NCI-H69 (cell line): ENCODE measurements around the gene LRP1B.
"Not testable (repeated sequence)": the region's sequence is repeated elsewhere in the genome, so short reads cannot be mapped to it uniquely, and the experiment has no call there.

Experiments used
- DNase-seq: peaks from one replicate; lab custom pipeline; 2025; lab: John Stamatoyannopoulos, UW

LRP1B gene

DNA sequence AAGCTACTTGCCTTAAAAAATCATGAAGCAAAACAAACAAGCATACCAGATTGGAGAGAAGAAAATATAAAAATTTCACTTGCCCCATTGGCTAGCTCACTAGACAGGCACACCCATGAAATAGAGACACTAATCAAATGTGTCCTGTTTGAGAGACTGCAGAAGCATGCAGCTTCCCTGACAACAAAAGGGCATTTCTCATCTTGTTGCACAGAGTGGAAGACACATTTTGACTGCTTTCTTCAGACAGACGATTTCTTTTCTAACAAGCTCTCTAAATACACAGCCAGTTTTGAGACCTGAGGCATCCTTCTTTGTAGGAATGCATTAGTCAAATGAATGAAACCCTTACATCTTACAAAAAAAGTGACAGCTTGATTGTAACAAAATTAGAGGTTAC is 1792.0 kb downstream of the LRP1B start:
- peak; percentile 62 for DNase-seq

DNA sequence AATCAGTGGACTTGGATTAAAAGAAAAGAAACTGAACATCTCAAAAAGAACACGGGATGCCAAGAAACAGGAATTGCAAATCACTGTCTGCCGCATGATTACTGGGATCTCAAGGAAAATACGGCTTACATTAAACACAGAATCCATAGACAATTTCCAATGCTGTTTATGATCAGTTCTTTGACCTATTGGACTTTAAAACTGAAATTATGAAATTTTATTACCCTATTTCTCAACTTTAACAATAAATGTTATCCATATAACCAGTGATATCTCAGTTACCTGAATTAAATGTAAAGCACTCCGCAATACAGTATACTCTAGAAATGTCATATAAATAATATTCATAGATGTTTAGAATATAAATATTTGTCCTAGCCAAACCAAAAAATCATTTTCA is 1793.8 kb downstream of the LRP1B start:
- no peak for DNase-seq

DNA sequence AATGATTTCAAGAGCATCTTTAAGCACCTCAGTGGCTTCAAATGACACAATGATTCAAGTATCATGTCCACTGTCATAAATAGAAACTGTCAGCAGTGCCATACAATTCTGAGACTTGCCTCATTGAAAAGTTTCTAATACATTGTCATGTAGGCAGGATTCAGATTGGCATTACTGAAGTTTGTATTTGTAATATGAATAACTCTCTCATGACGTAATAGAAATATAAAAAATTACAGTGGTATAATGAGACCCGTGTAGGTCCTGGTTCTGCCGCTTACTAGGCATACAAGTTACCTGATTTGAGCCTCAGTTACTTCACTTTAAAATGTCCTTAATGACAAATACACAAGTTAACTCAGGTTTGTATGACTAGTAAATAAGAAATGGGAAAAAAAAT is 1814.5 kb downstream of the LRP1B start:
- DNase-seq = no peak

DNA sequence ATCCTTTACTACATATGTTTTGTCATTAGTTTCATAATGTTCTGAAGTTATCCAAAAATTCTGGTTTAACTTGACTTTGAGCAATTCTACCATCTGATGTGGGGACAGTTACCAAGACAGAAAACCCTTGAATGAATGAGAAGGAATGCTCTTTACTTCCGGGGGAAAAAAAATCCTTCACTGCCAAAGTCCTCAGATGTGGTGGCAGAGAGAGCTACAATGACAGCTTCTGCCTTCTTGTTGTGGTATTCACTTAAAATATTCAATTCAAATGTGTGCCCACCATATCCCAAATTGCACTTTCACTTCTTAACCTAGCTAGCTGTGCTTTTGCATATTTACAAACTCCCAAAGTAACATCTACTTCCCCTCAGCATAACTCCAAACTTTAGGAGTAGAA is 1818.9 kb downstream of the LRP1B start:
- DNase-seq = no peak

DNA sequence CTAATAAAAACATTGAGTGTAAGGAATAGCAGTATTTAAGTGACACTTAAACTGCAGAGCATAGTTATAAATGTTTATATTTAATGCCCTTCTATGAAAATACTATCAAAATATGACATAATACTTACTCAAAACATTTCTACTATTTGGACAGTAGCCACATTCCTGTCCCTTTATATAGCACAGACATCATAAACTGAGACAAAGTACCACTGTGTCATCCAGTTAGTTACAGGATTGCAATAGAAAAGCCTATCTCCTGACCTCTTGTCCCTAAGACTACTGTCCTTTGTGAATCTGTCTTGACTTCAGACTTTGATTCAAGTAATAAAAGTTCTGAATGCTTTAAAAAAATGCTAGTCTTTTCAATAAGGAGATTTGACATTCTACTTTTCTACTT is 1822.1 kb downstream of the LRP1B start:
- no peak for DNase-seq

DNA sequence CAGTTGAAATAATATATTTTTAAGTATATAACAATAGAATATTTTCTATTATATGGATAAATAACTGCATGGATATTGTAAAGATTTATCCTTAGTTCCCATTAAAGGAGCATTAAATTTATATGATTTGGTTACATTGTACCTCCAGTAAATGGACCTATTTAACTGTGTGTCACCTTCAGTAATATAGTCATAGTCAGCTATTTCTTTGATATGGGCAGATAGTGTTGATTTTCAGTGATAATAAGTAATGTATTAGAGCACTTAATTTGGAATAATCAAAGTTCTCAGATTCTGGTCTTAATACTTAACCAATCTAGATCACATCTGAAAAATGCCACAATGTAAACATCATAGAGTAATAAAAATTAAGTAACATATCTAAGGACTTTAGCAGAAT is 1823.3 kb downstream of the LRP1B start:
- DNase-seq = no peak

DNA sequence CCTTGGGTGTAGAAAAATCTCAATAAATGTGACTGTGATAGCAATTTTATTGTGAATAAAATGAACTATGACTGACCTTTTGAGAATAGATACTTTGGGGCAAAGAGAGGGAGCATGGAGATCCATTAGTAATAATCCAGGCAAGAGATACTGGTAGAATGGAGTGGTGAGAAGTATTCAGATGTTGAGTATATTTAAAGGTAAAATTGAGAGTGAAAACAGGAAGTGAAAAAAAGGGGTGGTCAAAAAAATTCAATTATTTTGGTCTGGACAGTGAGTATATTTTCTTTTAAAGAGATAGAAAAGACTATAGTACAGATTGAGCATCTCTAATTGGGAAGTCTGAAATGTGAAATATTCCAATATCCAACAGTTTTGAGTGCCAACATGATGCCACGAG is 1835.0 kb downstream of the LRP1B start:
- no peak for DNase-seq

DNA sequence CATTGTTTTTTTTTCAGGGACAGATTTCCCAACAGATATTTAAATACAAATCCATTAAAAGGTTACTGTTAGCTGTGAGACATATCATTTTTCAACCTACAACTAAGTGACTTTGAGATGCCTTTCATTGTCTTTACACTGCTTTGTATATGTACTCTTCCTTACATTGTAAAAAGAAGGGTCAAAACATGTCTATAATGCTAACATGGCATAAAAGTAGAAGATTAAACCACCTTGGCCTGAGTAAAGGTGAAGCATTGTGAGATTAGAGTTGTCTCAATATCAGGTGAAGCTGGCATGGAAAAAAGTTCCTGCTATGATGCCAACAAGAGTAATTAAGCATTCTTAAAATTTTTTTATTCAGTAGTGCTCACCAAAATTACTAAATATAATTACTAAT is 1842.1 kb downstream of the LRP1B start:
- peak; percentile 20 for DNase-seq

DNA sequence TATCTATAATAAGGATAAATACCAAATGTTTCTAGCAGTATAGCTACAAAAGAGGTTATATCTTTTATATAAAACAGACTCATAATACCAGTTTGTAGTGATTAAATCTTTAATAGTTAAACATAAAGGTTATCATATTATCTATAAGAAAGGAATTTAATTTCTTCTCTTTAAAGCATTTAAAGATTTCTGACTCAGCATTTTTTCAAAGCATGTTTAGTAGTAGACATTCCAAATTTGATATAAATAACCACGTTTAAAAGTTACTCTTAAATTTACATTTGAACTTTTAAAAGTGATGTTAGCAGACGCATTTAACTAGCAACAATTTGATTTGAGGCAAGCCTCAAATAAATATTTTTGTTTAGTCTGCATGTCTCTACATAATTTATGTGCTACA is 1842.6 kb downstream of the LRP1B start:
- no peak for DNase-seq

DNA sequence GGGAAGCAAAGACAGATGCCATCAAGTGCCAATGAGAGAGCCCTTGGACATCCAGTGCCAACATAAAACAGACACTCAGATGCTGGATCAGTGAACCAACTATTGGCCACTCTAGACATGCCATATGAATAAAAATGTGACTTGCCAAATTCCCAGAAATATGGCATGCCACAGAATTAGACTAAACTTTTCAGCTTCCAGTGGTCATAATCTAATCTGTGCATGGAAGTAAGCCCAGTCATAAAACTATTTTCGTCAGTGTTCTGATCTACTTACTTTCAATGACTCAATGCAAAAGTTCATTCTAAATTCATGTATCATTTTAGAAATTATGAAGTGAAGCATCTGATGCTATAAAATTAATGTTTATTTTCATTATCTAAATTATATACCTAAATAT is 1844.4 kb downstream of the LRP1B start:
- DNase-seq = no peak

DNA sequence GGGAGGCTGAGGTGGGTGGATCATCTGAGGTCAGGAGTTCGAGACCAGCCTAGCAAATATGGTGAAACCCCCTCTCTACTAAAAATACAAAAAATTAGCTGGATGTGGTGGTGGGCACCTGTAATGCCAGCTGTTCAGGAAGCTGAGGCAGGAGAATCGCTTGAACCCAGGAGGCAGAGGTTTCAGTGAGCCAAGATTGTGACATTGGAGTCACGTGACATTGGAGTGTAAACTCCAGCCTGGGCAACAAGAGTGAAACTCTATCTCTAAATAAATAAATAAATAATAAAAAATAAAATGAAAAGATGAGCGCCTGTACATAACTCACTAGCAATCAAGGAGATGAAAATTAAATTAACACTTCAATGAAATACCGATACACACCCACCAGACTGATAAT is 1853.5 kb downstream of the LRP1B start:
- not testable (repeated sequence) for DNase-seq

DNA sequence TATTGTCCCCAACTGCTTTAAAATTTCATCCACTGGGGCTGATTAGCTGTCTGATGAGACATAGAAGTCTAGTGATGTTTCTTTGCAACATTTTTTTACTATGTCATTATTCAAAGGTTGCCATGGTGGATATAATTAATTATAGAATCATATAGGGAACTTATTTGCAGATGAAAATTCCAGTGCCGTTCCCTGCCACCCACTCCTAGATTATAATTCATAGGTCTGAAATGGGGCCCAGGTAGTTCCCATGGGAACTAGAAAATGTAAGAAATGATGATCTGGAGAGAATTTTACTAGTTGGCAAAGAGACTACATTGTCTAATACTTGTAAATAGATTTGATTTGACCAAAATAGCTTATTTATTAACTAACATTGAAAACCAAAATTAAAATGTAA is 1854.2 kb downstream of the LRP1B start:
- no peak for DNase-seq

DNA sequence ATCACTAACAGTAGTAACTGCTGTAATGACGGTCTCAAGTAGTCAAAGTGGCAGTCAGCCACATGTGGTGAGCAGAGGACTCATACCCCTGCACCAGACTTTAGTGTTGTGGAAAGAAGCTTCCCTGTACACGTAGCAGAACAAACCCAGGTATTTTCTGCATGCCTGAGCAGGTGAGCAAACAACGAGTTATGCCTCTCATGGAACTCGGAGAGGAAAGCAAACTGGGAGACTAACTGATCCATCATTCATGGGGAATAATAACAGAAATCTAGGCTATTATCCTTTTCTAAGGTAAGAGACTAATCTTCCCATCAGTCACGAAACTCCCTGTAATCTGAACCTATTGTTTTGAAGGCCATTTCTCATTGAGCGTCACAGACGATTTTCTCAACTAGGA is 1855.4 kb downstream of the LRP1B start:
- DNase-seq = peak; percentile 17

DNA sequence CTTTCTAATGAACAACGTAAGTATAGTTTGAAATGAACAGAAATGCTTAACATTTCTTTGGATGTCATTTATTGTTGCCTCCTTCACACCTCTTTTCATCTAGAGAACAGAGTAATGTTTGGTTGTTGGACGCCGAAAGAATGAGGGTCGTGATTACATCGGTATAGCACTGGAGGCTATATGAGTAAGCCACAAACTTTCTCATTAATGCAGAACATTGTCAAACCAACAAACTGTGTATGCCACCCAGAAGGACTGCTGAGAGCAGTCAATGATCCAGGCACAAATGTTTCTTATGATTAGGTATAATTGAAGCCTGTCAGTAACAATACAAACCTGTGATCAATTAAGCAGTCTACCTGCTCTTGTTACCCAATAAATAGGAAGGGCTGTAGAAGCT is 1855.9 kb downstream of the LRP1B start:
- DNase-seq = no peak

DNA sequence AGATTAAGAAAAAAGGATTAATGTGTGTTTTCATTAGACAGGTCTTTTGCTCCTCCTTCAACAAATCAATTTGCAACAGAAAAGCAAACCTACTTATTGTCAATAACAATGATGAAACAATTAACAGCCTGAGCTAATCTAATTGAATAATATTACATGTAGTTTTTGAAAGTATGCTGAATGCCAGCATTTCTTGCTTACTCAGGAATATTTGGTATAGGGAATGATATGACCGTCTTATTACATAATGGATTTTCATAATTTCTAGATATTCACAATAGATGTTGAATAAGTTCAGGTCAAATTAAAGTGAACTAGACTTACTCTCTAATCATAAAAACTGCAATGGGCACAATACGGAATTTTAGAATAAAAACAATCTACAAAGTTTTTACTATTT is 1856.9 kb downstream of the LRP1B start:
- no peak for DNase-seq

DNA sequence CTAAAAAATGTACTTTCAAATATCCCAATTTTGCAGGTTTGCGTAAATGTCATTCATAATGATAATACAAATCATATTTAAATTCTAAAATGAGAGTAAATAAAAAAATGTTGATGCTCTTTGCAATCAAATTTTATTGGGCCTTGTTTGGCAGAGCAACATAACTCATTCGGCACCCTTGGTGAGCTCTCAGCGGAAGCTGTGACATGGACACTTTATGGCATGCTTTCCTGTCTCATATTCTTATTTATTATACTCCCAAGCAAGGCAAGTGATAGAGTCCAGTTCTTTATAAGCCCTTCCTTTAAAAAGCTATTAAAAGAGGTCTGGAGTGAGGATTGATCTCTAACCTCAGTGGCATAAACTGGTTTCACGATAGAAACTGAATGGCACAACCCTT is 1857.4 kb downstream of the LRP1B start:
- DNase-seq = no peak

DNA sequence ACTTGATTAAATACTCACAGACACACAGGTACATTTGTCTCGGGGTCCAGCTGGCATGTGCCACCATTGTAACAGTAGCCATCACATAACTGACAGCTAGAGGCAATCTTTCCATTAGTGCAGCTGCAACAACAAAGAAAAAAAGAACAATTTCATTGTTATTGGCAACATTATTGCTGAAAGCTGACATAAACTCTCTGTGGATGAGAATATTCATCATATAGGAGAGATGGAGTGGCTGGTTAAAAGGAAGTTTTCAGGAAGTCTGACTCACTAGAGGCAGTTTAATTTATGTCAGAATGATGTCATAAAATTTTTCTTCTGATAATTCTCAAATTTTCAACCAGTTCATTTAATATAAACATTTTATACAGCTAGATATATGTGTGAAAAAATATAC is 1860.6 kb downstream of the LRP1B start:
- no peak for DNase-seq

DNA sequence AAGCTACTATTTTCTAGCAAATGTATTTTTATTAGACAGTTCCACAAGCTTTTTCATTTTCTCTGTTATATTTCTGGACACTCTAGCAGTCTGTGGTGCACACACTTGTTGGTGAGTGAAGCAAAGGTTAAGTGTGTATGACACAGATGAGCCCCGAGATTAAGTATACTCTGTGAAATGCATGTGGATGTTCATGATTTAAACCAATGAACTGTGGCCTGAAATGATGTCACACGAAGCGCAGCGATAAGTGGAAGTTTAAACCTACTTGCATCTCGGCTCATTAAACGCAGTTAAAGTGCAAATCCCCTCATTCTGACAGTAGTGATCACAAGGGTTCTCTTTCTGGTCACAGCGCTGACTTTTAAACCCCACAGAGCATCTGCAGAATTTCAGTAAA is 1861.8 kb downstream of the LRP1B start:
- DNase-seq = no peak

DNA sequence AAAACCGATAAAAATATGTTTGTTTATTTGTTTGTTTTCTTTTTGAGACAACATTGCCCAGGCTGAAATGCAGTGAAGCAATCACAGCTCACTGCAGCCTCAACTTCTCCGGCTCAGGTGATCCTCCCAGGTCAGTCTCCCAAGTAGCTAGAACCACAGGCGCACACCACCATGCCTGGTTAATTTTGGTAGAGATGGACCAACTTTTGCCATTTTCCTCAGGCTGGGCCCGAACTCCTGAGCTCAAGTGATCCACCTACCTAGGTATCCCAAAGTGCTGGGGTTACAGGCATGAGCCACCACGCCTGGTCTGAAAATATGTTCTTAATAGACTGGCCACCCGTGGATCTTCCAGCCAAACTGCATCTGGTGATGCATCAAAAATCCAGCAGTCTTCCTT is 1867.9 kb downstream of the LRP1B start:
- no peak for DNase-seq

DNA sequence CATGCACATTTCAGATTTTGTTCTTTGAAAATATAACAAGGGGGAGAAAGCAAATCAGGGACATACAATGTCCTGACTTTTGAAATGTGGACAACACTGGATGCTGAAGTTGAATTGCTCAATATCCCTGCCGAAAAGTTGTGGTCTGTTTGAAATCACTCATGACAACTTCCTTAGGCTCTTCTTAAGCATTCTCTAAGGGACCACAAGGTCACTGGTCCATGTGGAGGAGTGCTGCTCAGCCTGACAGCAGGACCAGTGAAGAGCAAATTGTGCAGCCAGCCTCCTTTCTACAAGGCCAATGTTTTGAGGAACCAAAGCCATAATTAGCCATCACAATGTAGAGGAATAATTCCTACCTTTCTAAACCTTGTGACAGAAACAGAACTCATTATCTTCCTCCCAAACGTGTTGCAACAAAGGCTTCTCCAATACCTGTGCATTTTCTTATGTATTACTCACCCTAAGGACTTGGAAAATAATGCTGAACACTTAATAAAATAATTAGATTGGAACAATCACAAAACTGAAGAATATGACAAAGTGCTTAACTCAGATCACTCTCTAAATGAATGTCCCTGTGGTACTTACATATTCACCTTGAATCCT is 1873.0 kb downstream of the LRP1B start:
- DNase-seq = peak; percentile 61

DNA sequence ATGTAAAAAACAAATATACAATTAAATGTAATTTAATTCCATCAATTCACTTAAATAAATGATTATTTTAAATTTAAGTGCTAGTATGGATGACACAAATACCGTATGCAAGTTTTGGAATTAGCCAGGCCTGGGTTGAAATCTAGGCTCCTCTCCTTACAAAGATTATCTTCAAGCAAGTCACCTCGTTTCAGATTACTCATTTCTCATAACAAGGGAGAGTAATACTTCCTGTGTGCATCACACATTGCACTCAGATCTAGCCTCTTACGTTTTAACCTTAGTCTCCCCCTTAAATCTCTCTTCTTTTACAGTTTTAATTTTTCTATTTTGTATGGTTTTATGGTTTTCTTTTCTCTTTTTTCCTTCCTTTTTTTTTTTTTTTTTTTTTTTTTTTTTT is 1874.7 kb downstream of the LRP1B start:
- DNase-seq = peak; percentile 2

DNA sequence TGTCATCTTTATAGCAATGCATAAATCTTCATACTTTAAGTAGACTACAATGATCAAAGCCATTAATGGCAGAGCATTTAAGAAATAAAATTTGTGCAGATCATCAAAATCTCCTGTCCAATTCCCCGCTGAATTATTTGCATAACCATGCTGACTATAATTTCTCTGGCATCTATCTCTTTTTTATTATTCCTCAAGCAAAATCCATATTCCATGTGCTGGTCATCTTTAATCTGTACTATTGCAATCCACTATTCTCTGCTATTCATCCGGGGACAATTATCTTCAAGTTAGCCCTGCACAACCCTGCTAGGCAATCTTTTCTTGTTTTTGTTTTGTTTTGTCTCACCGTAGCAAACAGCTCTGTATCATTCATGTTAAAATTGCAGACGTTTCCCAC is 1881.0 kb downstream of the LRP1B start:
- DNase-seq = no peak

DNA sequence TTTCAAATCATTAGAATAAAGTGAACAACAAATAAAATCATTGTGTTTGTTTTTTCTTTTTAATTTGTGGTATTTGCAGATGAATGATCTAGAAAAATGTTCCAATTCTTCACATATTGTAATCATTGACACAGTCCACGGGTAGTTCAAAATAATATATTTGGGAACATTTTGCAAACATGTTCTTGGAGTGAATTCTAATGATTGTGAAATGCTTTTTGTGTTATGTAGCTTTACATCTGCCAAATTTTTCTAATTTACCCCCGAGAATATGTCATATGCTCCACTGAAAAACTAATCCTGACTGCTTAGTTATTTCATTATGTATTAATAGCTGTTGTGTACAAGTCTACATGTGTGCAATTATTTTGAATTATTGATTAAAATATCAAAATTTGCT is 1882.2 kb downstream of the LRP1B start:
- no peak for DNase-seq

DNA sequence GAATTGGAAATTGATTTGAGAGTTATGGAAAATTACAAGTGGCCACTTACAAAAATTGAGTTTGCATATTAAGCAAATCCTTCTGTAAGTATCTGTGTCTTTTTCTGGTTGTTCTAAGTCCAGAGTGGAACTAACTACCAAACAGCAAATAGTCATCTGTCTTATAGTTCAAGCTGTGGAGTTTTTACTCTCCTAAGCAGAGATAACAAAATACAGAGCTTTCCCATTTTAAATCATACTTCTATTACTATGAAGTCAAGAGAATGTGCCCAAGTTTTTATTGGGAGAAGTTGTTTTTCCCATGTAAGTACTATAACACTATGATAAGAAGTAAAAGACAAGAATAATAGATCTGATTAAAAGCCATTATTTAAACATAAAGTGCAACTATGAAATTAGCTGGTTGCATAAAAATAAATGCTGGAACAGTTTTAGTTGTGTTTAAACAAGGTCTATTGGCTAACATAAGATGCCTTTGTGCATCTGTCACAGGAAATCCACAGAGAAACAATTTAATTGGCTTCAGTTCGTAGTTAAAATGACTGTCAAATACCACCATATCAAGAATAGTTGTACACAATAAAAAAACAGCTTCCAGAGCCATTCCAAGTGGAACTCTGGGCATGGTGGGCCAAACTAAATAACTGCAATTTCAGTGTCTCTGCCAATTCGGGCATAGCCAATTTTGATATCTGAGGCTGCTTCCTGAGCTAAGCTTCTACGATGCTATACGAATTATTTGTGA is 1883.2 kb downstream of the LRP1B start:
- no peak for DNase-seq
